Kidney glomerular epithelial cell (primary cell): ENCODE measurements around the gene EIF4E.
A peak's percentile ranks its signal among the peaks of the same experiment; 100 is the strongest.
"Not testable (repeated sequence)": the region's sequence is repeated elsewhere in the genome, so short reads cannot be mapped to it uniquely, and the experiment has no call there.

Source experiments
- DNase-seq: peaks from one replicate; lab custom pipeline; 2025; lab: John Stamatoyannopoulos, UW

EIF4E gene

DNA sequence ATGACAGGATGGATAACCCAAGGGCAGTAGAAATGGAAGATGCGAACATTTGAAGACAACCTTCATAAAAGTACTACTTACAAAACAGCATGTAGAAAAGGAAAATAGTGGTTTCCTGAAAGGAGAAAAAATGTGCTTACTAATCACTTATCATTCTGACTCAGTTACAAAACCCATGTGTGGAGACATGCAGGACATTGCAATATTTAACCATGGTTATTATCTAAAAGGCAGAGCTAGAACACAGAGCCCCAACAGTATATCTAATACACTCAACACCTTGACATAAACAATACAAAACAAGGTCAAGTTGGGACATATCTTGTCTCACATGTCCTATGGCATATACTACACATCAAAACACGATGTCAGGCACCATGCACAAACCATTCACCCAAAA, 55.9 kb downstream of the EIF4E start:
- no peak for DNase-seq

DNA sequence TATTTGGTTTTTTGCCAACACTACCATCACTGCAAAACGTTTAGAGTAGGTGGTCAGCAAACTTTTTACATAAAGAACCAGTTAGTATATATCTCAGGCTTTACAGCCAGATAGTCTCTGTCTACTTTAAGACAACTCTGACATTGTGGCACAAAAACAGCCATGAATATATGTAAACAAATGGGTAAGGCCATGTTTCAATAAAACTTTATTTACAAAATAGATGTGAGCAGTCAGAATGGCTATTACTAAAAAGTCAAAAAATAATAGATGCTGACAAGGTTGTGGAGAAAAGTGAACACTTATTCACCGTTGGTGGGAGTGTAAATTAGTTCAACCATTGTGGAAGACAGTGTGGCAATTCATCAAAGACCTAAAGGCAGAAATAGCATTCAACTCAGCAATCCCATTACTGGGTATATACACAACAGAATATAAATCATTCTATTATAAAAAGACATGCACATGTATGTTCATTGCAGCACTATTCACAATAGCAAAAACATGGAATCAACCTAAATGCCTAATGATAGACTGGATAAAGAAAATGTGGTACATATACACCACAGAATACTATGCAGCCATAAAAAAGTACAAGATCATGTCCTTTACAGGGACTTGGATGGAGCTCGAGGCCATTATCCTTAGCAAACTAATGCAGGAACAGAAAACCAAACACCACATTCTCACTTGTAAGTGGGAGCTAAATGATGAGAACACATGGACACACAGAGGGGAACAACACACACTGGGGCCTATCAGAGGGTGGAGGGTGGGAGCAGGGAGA, 56.6 kb downstream of the EIF4E start:
- not testable (repeated sequence) for DNase-seq

DNA sequence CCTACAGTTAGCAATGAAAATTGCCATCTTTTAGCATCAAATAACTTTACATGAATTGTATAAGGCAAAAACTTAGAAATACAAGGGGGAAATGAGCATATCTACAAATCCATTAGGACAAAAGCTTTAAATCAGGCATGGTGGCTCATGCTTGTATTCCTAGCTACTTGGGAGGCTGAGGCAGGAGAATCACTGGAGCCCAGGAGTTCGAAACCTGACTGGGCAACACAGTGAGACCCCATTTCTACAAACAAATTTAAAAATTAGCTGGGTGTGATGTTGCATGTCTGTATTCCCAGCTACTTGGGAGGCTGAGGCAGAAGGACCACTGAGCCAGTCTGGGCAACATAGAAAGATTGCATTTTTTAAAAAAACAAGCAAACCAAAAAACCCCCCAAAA, 61.3 kb downstream of the EIF4E start:
- no peak for DNase-seq

DNA sequence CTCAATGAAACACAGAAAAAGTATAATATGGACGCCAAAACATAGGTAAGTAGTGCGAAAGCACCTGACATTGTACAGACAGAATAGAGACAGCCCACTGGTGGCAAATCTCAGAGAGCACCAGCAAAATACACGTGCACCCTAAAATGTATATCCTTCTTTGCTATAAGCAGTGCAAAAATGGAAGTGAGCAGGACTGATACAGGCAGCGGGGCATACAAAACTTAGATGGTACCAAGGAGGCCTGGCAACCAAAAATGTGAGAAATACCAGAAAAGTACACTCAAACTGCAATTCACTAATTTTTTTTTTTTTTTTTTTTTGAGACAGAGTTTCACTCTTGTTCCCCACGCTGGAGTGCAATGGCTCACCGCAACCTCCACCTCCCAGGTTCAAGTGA, 63.9 kb downstream of the EIF4E start:
- no peak for DNase-seq

DNA sequence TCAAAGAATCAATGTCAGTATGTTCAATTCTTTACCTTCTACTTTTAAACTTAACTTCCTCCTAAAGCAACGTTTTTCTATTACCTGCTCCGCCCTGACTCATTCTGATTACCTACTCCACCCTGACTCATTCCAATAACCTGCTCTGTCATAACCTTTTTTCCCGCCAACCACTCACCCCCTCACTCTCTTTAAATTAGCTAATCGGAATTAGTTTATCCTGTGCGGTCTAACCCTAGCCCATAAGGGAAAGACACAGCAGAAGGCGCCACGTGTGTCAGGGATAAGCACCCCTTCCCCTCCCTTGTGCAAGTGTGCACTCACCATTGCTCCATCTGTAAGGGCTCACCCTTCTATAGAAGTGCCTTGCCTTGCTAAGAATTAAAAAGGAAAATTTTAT, 64.4 kb downstream of the EIF4E start:
- no peak for DNase-seq

DNA sequence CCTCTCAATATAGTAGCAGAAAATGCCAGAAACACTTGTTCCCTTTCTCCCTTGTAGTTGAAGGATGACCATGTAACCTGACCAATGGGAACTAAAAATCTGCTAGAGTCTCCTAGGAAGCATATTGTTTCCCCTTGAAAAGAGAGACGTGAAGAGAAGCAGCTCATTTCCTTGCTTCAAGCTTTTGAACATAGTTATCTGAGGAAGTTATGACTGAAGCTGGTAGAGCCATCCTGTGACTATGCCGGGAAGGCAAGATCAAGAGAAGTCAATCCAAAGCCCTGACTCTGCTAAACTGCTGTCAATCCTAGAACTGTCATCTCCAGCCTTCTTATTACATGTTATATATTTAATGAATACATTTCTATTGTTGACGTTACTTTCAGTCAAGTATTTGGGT, 66.6 kb downstream of the EIF4E start:
- DNase-seq = no peak

DNA sequence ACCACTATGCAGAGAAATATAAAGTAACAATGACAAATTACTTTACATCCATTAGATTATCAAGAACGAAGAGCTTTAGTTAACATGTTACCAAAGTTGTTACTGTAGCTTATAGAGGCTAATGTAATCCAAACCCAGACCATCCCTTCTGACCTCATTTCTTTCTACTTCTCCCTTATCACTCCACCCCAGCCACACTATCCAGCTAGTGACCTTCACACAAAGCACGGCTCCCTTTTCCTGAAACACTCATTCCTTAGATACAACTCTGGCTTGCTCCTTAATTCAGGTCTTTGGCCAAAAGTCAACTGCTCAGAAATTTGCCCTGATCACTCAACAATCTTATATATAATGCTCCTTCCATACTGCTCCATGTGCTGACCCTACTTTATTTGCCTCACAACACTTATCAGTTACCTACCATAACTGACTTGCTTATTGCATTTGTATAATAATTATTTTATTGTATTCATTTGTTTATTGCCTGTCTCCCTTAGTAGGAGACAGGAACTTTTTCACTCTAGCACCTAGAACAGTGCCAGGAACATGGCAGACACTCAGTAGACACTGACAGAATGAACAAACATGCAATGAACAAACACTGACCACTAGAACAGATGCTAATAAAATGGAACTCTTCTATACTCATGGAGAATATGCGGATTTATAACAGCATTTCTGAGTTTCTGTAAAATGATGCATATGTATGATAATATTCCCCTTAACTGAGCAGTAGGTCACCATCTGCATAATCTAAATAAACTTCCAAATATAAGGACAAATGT, 67.6 kb downstream of the EIF4E start:
- DNase-seq = no peak

DNA sequence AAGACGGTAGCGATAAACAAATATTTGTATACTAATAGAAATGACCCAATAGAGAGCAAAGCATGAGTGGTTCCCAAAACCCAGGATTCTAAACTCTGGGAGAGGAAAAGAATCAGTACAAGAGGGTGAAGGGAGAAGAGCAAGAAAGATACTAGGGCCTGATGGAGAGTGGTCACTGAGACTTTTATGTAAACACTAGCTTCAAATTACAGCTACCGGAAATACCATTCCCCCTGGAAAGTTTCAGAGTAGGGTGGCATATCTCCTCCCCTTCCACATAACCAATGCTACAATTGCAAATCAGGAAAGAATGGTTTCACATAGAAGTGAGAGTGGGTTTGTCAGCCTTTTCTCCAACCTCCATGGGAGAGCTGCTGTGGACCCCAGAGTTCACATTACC, 77.1 kb downstream of the EIF4E start:
- no peak for DNase-seq

DNA sequence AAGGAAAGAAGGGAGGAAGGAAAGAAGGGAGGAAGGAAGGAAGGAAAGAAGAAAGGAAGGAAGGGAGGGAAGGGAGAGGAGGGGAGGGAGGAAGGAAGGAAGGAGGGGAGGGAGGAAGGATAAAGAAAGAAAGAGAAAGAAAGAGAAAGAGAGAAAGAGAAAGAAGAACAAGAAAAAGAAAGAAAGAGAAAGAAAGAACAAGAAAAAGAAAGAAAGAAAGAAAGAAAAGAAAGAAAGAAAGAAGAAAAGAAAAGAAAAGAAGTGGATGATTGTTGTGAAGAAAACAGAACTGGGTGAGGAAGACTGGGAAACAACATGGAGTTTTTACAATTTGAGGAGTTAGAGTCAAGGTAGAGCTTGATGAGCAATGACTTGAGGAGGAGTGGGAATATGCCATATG, 78.0 kb downstream of the EIF4E start:
- DNase-seq = no peak

DNA sequence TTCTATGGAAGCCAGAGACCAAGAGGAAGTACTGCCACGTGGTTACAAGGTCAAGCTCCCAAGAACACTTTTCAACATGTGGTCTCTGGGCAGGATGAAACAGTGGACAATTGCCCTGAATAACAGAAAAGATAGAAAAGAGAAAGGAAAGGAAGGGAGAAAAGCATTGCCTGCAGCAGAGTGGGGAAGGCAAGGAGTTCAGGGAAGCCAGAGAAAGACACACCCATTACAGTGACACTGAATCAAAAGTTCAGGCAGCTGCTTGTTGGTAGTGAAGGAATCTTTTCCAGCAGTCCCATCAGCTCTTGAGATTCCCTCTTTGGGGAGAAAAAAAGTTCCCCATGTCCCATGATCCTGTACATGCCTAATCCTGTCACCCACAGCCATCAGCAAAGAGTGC, 80.5 kb downstream of the EIF4E start:
- no peak for DNase-seq

DNA sequence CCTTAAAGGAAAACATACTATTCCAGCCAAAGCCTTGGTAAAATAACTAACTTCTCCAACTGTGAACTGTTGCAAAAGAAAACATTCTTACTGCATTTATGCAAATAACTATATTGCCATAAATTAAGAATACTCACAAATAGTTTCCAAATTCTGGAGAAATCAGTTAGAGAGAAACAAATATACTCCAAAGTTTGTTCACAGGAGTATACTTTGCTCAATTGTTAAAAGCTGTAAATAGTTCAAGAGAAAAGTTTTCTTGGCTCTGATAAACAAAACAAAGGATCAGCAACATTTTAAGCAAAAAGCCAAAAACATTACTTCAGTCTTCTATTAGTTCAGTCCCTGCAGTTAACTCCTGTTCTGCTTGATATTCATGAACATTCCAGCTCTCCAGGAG, 83.0 kb downstream of the EIF4E start:
- DNase-seq = no peak

DNA sequence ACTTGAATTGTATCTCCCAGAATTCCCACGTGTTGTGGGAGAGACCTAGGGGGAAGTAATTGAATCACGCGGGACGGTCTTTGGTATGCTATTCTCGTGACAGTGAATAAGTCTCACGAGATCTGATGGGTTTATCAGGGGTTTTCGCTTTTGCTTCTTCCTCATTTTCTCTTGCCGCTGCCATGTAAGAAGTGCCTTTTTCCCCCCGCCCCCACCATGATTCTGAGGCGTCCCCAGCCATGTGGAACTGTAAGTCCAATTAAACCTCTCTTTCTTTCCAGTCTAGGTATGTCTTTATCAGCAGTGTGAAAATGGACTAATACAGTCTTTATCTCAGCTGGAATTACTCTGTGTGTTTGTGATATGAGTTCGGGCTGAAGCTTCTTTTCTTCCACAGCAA, 86.0 kb downstream of the EIF4E start:
- DNase-seq = not testable (repeated sequence)

DNA sequence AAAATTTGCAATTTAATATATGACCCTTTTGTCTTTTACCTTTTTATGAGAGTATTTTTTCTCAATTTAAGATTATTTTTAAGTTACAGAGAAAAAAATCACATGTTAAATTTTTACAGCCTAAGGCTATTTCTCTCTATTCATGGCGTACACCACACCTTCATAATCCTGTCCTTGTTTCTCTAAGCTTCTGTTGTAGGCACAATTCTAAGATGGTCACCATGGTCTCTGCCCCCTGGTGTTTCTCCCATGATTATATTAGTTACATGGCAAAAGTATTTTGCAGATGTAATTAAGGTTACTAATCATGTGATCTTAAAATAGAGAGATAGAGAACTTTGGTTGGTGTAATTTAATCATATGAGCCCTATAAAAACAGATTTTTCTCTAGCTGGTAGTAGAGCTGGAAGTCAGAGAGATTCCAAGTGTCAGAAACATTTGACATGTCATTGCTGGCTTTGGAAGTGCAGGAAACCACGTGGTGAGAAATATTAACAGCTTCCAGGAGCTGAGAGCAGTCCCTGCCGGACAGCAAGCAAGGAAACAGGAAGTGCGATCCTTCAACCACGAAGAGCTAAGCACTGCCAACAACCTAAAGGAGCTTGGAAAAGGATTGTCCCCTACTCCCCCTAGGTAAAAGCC, 89.8 kb downstream of the EIF4E start:
- DNase-seq = peak; percentile 59

DNA sequence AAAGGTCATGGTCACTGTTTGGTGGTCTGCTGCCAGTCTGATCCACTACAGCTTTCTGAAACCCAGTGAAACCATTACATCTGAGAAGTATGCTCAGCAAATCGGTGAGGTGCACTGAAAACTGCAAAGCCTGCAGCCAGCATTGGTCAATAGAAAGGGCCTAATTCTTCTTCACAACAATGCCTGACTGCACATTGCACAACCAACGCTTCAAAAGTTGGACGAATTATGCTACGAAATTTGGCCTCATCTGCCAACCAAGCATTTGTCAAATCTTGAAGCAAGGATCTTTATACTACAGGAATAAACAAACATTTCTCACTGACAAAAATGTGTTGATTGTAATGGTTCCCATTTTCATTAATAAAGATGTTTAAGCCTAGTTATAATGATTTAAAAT, 90.4 kb downstream of the EIF4E start:
- DNase-seq = no peak

DNA sequence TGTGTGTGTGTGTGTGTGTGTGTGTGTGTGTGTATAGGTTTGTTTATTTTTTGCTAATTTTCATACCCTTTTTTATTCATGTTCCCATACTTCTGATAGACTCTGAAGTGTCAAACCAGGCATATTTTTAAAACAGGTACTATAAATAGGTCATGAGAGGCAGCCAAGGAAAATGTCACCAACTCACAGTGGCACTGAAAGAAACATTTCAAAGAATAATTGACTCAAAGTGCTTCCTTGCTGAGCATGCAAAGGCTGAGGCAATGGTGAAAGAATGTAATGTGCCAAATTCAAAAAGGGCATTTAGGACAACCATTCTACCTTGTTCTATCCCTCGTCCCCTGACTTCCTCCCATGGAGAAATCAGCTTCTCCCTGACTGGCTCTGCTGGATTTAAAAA, 95.5 kb downstream of the EIF4E start:
- no peak for DNase-seq

DNA sequence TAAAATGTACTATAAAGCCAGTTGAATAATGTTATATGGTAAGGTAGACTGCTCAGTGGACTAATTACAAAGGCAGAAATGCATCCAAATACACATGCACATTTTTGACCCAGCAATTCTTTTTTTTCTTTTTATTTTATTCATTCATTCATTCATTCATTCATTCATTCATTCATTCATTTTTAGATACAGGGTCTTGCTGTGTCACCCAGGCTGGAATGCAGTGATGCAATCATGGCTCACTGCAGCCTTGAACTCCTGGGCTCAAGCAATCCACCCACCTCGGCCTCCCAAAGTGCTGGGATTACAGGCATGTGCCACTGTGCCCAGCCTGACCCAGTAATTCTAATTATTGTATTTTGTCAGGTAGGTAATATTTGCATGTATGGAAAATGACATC, 97.9 kb downstream of the EIF4E start:
- DNase-seq = not testable (repeated sequence)
